22Rv1 (cell line): ENCODE data around the gene EIF6.

ENCODE experiments used
- CTCF ChIP-seq: fragments of 450-650 bp; IDR thresholded peaks from 2 replicates; pipeline ENCODE4 v1.5.1; 2017; ENCODE audit warnings: mild to moderate bottlenecking
- ZFX ChIP-seq: fragments of 450-650 bp; IDR thresholded peaks from 2 replicates; pipeline ENCODE4 v1.6.1; 2017; ENCODE audit warnings: antibody characterized with exemption, borderline replicate concordance

GRCh38 chr20:35283441-35284266 is 918 bp downstream of the EIF6 start:
- no peak for TF ChIP-seq CTCF
- TF ChIP-seq ZFX = no peak
